ENCODE results near the gene ZCCHC13. TPM values are rescaled to one million over a fixed set of nuclear protein-coding genes. Genes with fewer than 3 reads are reported as not detected.

Gene ZCCHC13
- total RNA-seq, 1 donor from 2014 or later = not detected

DNA sequence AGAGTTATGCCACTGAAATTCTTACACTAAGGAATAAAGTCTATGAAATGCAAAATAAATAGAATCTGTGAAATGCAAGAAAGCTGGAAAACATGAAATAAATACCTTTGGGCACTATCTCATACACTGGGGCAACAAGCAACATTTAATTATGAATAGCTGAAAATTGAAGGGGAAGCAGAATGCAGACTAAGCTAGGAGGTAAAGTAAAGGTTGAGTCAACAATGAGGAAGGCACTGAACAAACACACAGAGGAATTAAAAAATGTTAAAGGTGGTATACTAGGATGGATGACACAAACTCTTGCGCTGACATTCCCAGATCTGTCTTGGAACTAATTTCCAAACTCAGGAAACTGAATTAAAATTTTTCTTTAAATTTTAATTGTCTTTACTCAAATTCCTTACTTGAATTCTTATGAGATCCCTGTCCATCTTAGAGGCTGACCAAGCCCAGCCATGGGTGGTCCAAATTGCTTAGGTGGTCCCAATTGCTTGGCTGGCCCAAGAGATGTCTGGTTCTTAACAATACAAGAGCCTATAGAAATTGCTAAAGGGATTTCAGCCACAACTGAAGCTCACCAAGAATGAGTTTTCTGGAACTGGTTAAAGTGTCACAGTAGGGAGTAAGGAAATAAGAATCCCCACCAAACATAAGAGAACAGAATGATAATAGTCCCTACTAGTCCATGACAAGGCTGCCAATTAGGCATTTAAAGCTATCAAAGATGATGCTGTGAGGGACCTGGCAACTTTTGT, 41.3 kb upstream of the ZCCHC13 start:
- no peaks in the 10 kb centered on the region for H3K4me1 ChIP-seq (ENCODE audit: insufficient read depth, low read length)

DNA sequence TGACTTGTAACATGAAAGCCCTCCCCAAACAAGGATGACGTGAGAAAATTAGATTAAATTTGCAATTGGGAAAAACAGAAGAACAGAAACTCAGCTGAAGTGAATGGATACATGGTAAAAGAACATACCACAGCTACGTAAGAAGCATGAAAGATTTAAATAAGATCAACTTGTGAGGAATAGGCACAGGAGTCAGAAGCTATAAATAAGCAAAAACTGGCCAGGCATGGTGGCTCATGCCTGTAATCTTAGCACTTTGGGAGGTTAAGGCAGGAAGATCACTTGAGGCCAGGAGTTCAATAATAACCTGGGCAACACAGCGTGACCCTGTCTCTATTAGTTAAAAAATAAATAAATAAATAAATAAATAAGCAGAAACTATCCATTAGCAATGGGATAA, 33.6 kb upstream of the ZCCHC13 start:
- H3K36me3 ChIP-seq (ENCODE audit: insufficient read depth, low read length) = peaks cover 6% of the 10 kb centered on the region
- H3K79me2 ChIP-seq (ENCODE audit: insufficient read depth, low read length) = peaks cover 27% of the 10 kb centered on the region
- H3K27me3 ChIP-seq (ENCODE audit: insufficient read depth, low read length) = no peaks in the 10 kb centered on the region
- peaks cover 13% of the 10 kb centered on the region for H4K20me1 ChIP-seq (ENCODE audit: insufficient read depth, low read length)
- no peaks in the 10 kb centered on the region for H3K4me1 ChIP-seq (ENCODE audit: insufficient read depth, low read length)
- no peak overlapping the region for H2AFZ ChIP-seq (ENCODE audit: low read depth, low read length)
- Mint-ChIP-seq H3K27ac (ENCODE audit: unreplicated experiment) (no peak overlapping the region), H3K36me3 (ENCODE audit: low read depth, unreplicated experiment) (no peaks in the 10 kb centered on the region), H3K27me3 (ENCODE audit: low read depth, unreplicated experiment) (no peaks in the 10 kb centered on the region), H3K9me3 (ENCODE audit: unreplicated experiment) (no peaks in the 10 kb centered on the region), H3K4me1 (ENCODE audit: low read depth, unreplicated experiment) (peaks cover 3% of the 10 kb centered on the region), H3K4me3 (ENCODE audit: unreplicated experiment) (no peak overlapping the region)
- no peak for FAIRE-seq
- H3K27ac ChIP-seq (ENCODE audit: low read depth, low read length) = no peak overlapping the region
- no peak for DNase-seq (ENCODE audit: low read depth)
- H3K4me3 ChIP-seq (ENCODE audit: insufficient read depth, low read depth, low read length) = no peak overlapping the region
- no peak overlapping the region for H3K9ac ChIP-seq (ENCODE audit: low read length)
- TF ChIP-seq EZH2 (IDR thresholded peaks at IDR 0.05; ENCODE audit: insufficient read depth, low read length) (no peak), CTCF (IDR thresholded peaks at IDR 0.05; ENCODE audit: insufficient read depth, low read depth, low read length) (no peak)
- no peaks in the 10 kb centered on the region for H3K9me3 ChIP-seq (ENCODE audit: insufficient read depth, low read depth, low read length)
- H3K4me2 ChIP-seq (ENCODE audit: low read length) = no peak overlapping the region

More for the DNA sequence above, 41.3 kb upstream of the ZCCHC13 start:
- no peaks in the 10 kb centered on the region for H3K9me3 ChIP-seq (ENCODE audit: insufficient read depth, low read depth, low read length)
- no peak overlapping the region for H3K9ac ChIP-seq (ENCODE audit: low read length)
- no peaks in the 10 kb centered on the region for H3K27me3 ChIP-seq (ENCODE audit: insufficient read depth, low read length)
- peaks cover 5% of the 10 kb centered on the region for H3K79me2 ChIP-seq (ENCODE audit: insufficient read depth, low read length)
- H3K4me3 ChIP-seq (ENCODE audit: insufficient read depth, low read depth, low read length) = no peak overlapping the region
- H3K9me3 Mint-ChIP-seq (ENCODE audit: unreplicated experiment) = no peaks in the 10 kb centered on the region
- FAIRE-seq (no peak), DNase-seq (ENCODE audit: low read depth) (no peak)
- no peak overlapping the region for H3K4me2 ChIP-seq (ENCODE audit: low read length)
- H2AFZ ChIP-seq (ENCODE audit: low read depth, low read length) = no peak overlapping the region
- H3K36me3 ChIP-seq (ENCODE audit: insufficient read depth, low read length) = no peaks in the 10 kb centered on the region
- no peak overlapping the region for H3K27ac ChIP-seq (ENCODE audit: low read depth, low read length)
- H3K4me1 Mint-ChIP-seq (ENCODE audit: low read depth, unreplicated experiment) = peaks cover 4% of the 10 kb centered on the region
- no peak for TF ChIP-seq EZH2 (IDR thresholded peaks at IDR 0.05; ENCODE audit: insufficient read depth, low read length)
- no peak for TF ChIP-seq CTCF (IDR thresholded peaks at IDR 0.05; ENCODE audit: insufficient read depth, low read depth, low read length)
- H4K20me1 ChIP-seq (ENCODE audit: insufficient read depth, low read length) = peaks cover 15% of the 10 kb centered on the region
- H3K36me3 Mint-ChIP-seq (ENCODE audit: low read depth, unreplicated experiment) = peaks cover 4% of the 10 kb centered on the region
- H3K27me3 Mint-ChIP-seq (ENCODE audit: low read depth, unreplicated experiment) = no peaks in the 10 kb centered on the region
- H3K4me3 Mint-ChIP-seq (ENCODE audit: unreplicated experiment) = no peak overlapping the region
- no peak overlapping the region for H3K27ac Mint-ChIP-seq (ENCODE audit: unreplicated experiment)

- Histone ChIP-seq H2AFZ (ENCODE audit: low read depth, low read length) (no peak overlapping the region), H3K9ac (ENCODE audit: low read length) (no peak overlapping the region), H3K36me3 (ENCODE audit: insufficient read depth, low read length) (peaks cover 6% of the 10 kb centered on the region), H3K9me3 (ENCODE audit: insufficient read depth, low read depth, low read length) (no peaks in the 10 kb centered on the region), H3K27ac (ENCODE audit: low read depth, low read length) (no peak overlapping the region), H3K4me2 (ENCODE audit: low read length) (no peak overlapping the region), H3K4me1 (ENCODE audit: insufficient read depth, low read length) (no peaks in the 10 kb centered on the region), H4K20me1 (ENCODE audit: insufficient read depth, low read length) (peaks cover 13% of the 10 kb centered on the region), H3K27me3 (ENCODE audit: insufficient read depth, low read length) (no peaks in the 10 kb centered on the region), H3K79me2 (ENCODE audit: insufficient read depth, low read length) (peaks cover 23% of the 10 kb centered on the region), H3K4me3 (ENCODE audit: insufficient read depth, low read depth, low read length) (no peak overlapping the region)
- H3K4me3 Mint-ChIP-seq (ENCODE audit: unreplicated experiment) = no peak overlapping the region
- DNase-seq (ENCODE audit: low read depth) = no peak
- no peak overlapping the region for H3K27ac Mint-ChIP-seq (ENCODE audit: unreplicated experiment)
- no peaks in the 10 kb centered on the region for H3K9me3 Mint-ChIP-seq (ENCODE audit: unreplicated experiment)
- H3K4me1 Mint-ChIP-seq (ENCODE audit: low read depth, unreplicated experiment) = peaks cover 3% of the 10 kb centered on the region
- TF ChIP-seq EZH2 (IDR thresholded peaks at IDR 0.05; ENCODE audit: insufficient read depth, low read length) = no peak
- no peak for TF ChIP-seq CTCF (IDR thresholded peaks at IDR 0.05; ENCODE audit: insufficient read depth, low read depth, low read length)
- no peaks in the 10 kb centered on the region for H3K27me3 Mint-ChIP-seq (ENCODE audit: low read depth, unreplicated experiment)
- FAIRE-seq = no peak
- H3K36me3 Mint-ChIP-seq (ENCODE audit: low read depth, unreplicated experiment) = no peaks in the 10 kb centered on the region
Observed at GRCh38 chrX:74272230-74272629, 31.8 kb upstream of the ZCCHC13 start.

Measured in astrocyte (in vitro differentiated cells and primary cell).